ENCODE data around the gene SPTB.

SPTB gene

DNA sequence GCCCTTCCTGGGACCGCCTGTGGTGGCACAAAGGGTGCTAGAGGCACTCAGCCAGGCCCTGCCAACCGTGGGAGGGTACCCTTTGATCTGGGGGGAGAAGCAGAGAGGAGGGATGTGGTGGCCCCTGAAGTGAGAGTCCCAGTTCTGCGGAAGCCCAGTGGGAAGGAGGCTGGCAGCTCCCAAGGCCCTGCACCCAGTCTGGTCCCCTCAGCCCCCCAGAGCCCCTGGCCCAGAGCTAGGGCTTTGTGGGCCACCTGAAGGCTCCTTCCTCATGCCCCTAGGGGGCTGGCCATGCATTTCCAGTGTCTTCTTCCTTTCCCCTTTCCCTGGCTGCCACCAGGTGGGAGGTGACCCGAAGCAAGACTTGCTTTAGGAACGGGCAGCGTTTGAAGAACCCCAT is 131.2 kb downstream of the SPTB start:
- Histone ChIP-seq H4K20me1 (no peaks in the 10 kb centered on the region), H3K9ac (no peak overlapping the region), H3K9me3 (peaks cover 8% of the 10 kb centered on the region), H3K4me3 (no peak overlapping the region), H3K4me1 (peaks cover 31% of the 10 kb centered on the region), H3K27ac (0 out of 2 replicates have a peak overlapping the region, but pooled peaks have one; percentile 13), H3K4me2 (peak overlapping the region; percentile 65), H3K27me3 (no peaks in the 10 kb centered on the region), H3K36me3 (peaks cover 9% of the 10 kb centered on the region; the same call in 1 of the 2 replicates)
- no peak for TF ChIP-seq Cebpa-rat (IDR thresholded peaks at IDR 0.05)

GRCh38 chr14:64747327-64747726 is 132.4 kb downstream of the SPTB start:
- Histone ChIP-seq H3K4me3 (no peak overlapping the region), H3K9me3 (peaks cover 8% of the 10 kb centered on the region), H3K27me3 (no peaks in the 10 kb centered on the region), H3K27ac (no peak overlapping the region), H3K36me3 (peaks cover 19% of the 10 kb centered on the region), H3K9ac (no peak overlapping the region), H4K20me1 (no peaks in the 10 kb centered on the region), H3K4me1 (peaks cover 31% of the 10 kb centered on the region), H3K4me2 (peak overlapping the region; percentile 65)
- no peak for TF ChIP-seq Cebpa-rat (IDR thresholded peaks at IDR 0.05)

- peaks cover 8% of the 10 kb centered on the region for H3K9me3 ChIP-seq
- no peak overlapping the region for H3K4me3 ChIP-seq
- 0 out of 2 replicates have a peak overlapping the region, but pooled peaks have one; percentile 22 for H3K27ac ChIP-seq
- no peaks in the 10 kb centered on the region for H4K20me1 ChIP-seq
- TF ChIP-seq Cebpa-rat (IDR thresholded peaks at IDR 0.05): no peak
- peaks cover 26% of the 10 kb centered on the region for H3K36me3 ChIP-seq
- peak overlapping the region; percentile 65 for H3K4me2 ChIP-seq
- no peaks in the 10 kb centered on the region for H3K27me3 ChIP-seq
- no peak overlapping the region for H3K9ac ChIP-seq
- H3K4me1 ChIP-seq: peaks cover 31% of the 10 kb centered on the region
These were observed 133.1 kb downstream of the SPTB start for GRCh38 chr14:64746298-64747250.

DNA sequence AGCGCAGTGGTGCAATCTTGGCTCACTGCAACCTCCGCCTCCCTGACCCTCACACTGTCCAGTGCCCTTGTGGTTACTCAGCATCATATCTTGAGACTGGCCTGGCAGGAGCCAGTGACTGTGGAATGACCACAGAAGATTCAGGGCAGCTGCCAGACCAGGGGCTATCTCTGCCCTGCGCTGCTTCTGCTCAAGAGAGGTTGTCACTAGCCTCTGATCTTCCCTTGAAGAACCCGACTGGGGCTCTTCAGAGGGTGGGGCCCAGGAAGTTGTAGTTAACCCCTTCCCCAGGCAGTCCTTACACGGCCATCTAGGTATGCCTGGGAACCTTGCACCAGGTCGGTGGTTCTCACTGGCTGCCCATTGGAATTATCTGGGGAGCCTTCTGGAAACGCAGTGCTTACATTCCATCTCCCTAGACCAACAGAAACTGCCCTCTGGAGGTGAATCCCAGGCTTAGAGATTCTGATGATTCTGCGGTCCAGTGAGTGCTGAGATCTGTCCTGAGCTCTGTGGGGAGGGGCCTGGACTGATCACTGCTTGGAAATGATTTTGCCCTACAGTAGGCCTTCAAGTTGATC is 134.1 kb downstream of the SPTB start:
- H3K27ac ChIP-seq: no peak overlapping the region
- H3K4me1 ChIP-seq: peaks cover 31% of the 10 kb centered on the region
- no peak overlapping the region for H3K9ac ChIP-seq
- TF ChIP-seq Cebpa-rat (IDR thresholded peaks at IDR 0.05): no peak
- no peaks in the 10 kb centered on the region for H4K20me1 ChIP-seq
- H3K36me3 ChIP-seq: peaks cover 36% of the 10 kb centered on the region
- H3K4me3 ChIP-seq: no peak overlapping the region
- 0 out of 2 replicates have a peak overlapping the region, but pooled peaks have one; percentile 65 for H3K4me2 ChIP-seq
- H3K9me3 ChIP-seq: peaks cover 8% of the 10 kb centered on the region
- no peaks in the 10 kb centered on the region for H3K27me3 ChIP-seq

- H4K20me1 ChIP-seq: no peaks in the 10 kb centered on the region
- no peak overlapping the region for H3K9ac ChIP-seq
- TF ChIP-seq Cebpa-rat (IDR thresholded peaks at IDR 0.05): no peak
- H3K4me1 ChIP-seq: peaks cover 25% of the 10 kb centered on the region
- H3K27ac ChIP-seq: no peak overlapping the region
- H3K4me2 ChIP-seq: no peak overlapping the region
- peaks cover 47% of the 10 kb centered on the region for H3K36me3 ChIP-seq
- H3K9me3 ChIP-seq: peaks cover 8% of the 10 kb centered on the region
- no peak overlapping the region for H3K4me3 ChIP-seq
- H3K27me3 ChIP-seq: no peaks in the 10 kb centered on the region
These were observed 136.6 kb downstream of the SPTB start for GRCh38 chr14:64743061-64743460.

DNA sequence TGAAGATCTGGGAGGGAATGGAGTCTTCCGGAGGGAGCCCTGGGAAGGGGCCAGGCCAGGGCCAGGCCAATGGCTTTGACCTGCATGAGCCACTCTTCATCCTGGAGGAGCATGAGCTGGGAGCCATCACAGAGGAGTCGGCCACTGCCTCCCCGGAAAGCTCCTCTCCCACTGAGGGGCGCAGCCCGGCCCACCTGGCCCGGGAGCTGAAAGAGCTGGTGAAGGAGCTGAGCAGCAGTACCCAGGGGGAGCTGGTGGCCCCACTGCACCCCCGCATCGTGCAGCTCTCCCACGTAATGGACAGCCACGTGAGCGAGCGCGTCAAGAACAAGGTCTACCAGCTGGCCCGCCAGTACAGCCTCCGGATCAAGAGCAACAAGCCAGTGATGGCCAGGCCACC is 137.7 kb downstream of the SPTB start:
- Histone ChIP-seq H3K27me3 (no peaks in the 10 kb centered on the region), H3K9ac (no peak overlapping the region), H3K27ac (no peak overlapping the region), H3K4me2 (no peak overlapping the region), H4K20me1 (no peaks in the 10 kb centered on the region), H3K4me1 (peaks cover 25% of the 10 kb centered on the region), H3K36me3 (peaks cover 47% of the 10 kb centered on the region), H3K4me3 (no peak overlapping the region), H3K9me3 (peaks cover 8% of the 10 kb centered on the region)
- no peak for TF ChIP-seq Cebpa-rat (IDR thresholded peaks at IDR 0.05)

GRCh38 chr14:64741200-64741599 is 138.5 kb downstream of the SPTB start:
- no peak overlapping the region for H3K4me2 ChIP-seq
- no peak overlapping the region for H3K4me3 ChIP-seq
- peaks cover 8% of the 10 kb centered on the region for H3K9me3 ChIP-seq
- H3K4me1 ChIP-seq: peaks cover 25% of the 10 kb centered on the region
- H4K20me1 ChIP-seq: no peaks in the 10 kb centered on the region
- TF ChIP-seq Cebpa-rat (IDR thresholded peaks at IDR 0.05): no peak
- peaks cover 47% of the 10 kb centered on the region for H3K36me3 ChIP-seq
- no peak overlapping the region for H3K9ac ChIP-seq
- H3K27ac ChIP-seq: no peak overlapping the region
- H3K27me3 ChIP-seq: no peaks in the 10 kb centered on the region

DNA sequence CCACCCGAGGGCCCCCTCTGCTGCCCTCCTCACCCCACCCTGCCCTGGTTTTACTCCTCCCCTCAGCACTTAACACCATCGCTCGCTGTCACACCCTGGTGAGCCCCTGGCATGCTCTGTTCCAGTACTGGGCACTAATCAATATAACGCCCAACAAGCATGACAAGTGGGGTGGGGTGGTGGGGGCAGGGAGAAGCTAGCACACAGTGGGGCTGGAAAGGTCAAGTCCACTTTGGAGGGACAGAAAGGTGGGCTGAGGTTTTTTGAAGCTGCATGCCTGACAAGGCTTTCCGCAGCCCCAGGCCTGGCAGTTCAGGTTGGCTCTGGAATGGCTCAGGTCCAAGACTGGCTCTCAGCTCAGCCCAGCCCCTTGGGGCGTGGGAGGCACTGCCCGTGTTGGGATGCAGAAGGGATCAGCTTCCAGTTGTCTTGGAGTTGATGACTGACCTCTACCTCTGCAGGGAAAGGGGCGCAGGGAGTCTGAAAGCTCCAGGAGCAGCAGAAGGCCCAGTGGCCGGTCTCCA is 141.4 kb downstream of the SPTB start:
- Histone ChIP-seq H3K4me1 (peaks cover 46% of the 10 kb centered on the region), H3K9me3 (no peaks in the 10 kb centered on the region), H4K20me1 (no peaks in the 10 kb centered on the region), H3K4me2 (peak overlapping the region; percentile 83), H3K27ac (no peak overlapping the region), H3K36me3 (peaks cover 38% of the 10 kb centered on the region), H3K4me3 (no peak overlapping the region), H3K27me3 (no peaks in the 10 kb centered on the region), H3K9ac (no peak overlapping the region)
- TF ChIP-seq Cebpa-rat (IDR thresholded peaks at IDR 0.05): no peak

DNA sequence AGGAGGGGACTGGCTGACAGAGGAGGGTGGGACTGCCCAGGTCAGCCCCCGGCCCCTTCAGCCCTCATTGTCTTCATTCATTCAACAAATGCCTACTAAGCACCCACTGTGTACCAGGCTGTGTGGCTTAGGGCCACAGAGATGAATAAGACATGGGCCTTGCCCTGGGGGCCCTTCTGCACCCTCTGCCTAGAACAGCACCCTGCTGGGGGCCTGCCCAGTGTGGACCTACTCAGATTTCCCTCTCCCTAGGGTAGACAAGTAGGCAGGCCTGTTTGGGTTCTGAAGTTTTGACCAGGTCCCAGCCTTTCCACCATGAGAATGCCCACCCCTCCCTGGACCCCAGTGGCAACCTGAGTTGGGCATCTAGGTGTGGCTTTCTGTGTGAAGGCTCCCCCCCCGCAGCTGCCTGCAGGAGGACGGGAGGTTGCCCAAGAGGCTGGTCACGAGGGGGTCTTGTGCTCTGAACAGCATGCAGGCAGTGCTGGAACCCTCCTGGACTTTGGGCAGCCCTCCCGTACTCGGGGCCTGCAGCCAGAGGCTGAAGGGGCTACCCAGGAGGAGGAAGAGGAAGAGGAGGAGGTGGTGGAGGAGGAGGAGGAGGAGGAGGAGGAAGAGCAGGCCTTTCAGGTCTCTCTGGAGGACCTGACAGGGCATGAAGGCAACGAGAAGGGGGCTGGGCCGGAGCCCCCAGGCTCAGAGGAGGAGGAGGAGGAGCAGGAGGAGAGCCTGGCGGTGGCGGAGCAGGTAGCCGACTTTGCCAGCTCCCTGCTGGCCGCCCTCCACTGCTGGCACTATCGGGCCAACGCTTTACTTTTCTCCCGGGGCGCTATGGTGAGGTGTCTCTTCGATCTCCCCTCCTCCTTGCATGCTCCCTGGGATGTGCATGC is 142.1 kb downstream of the SPTB start:
- Histone ChIP-seq H3K4me1 (peaks cover 47% of the 10 kb centered on the region), H3K36me3 (peaks cover 39% of the 10 kb centered on the region), H4K20me1 (no peaks in the 10 kb centered on the region), H3K9ac (no peak overlapping the region), H3K4me2 (peak overlapping the region; percentile 83), H3K9me3 (no peaks in the 10 kb centered on the region), H3K27me3 (no peaks in the 10 kb centered on the region), H3K4me3 (no peak overlapping the region), H3K27ac (peak overlapping the region; percentile 60)
- no peak for TF ChIP-seq Cebpa-rat (IDR thresholded peaks at IDR 0.05)

Data from BLaER1 (cell line).